ENCODE data around the gene ZNF521.

ZNF521 gene

GRCh38 chr18:25351777-25352628 lies at the start of gene ZNF521:
Gene ZNF521, minus strand, starts transcription at chr18:25352166. Its CDS starts 1,220 bp downstream, at chr18:25350946.
- peak; percentile 70 to 97 (median 82) for DNase-seq
- intact Hi-C loops (cut with DNase I), result loop anchor here (2.0 to 10.0 kb wide), 4 partner anchors 121 to 740 kb away; partner anchors contain the start of gene SS18

- no peak for DNase-seq
- intact Hi-C loops (cut with DNase I), result no loop called here
These were observed 47.6 kb upstream of the ZNF521 start for GRCh38 chr18:25399554-25399953.

GRCh38 chr18:25392192-25392591 lies 40.2 kb upstream of the ZNF521 start:
- intact Hi-C loops (cut with DNase I), result no loop called here
- no peak for DNase-seq

DNA sequence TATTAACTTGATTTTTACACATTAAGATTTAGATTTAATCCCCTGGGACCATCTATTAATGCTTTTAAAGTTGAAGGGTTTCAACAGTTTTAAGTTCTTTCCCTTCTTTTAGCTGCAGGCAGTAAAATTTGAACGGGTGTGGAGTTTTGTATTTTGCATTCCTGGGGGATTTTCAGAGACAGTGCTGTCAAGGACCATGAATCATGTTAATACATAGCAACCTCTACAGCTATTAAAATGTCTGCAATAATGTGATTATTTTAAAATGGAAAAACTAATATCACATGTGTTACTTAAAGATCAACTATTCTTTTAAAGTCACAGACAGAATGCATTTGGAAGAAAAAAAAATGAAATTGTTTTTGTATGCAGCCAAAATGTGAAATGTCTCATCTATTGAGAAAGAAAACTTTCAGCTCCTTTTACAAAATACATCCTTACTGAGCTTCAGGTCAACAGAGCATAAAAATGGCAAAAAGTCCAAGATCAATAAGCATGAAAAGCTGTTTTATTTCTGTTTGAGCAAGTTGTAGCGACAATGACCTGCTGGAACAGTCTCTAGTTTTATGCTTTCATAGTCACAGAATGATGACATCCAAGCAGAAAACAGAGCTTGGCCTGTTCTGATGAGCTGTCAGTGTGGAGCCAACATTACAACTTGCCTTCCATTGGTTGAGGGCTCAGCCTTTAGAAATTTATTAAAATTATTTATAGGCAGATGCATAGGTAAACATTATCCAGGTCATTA lies 21.6 kb upstream of the ZNF521 start:
- DNase-seq, result no peak
- intact Hi-C loops (cut with DNase I), result no loop called here

- intact Hi-C loops (cut with DNase I), result no loop called here
- DNase-seq, result no peak
These were observed 18.4 kb upstream of the ZNF521 start for GRCh38 chr18:25370391-25370790.

GRCh38 chr18:25365242-25365641 lies 13.3 kb upstream of the ZNF521 start:
- DNase-seq, result no peak
- intact Hi-C loops (cut with DNase I), result no loop called here

- intact Hi-C loops (cut with DNase I), result no loop called here
- DNase-seq, result no peak
These were observed 12.8 kb upstream of the ZNF521 start for GRCh38 chr18:25364732-25365131.

DNA sequence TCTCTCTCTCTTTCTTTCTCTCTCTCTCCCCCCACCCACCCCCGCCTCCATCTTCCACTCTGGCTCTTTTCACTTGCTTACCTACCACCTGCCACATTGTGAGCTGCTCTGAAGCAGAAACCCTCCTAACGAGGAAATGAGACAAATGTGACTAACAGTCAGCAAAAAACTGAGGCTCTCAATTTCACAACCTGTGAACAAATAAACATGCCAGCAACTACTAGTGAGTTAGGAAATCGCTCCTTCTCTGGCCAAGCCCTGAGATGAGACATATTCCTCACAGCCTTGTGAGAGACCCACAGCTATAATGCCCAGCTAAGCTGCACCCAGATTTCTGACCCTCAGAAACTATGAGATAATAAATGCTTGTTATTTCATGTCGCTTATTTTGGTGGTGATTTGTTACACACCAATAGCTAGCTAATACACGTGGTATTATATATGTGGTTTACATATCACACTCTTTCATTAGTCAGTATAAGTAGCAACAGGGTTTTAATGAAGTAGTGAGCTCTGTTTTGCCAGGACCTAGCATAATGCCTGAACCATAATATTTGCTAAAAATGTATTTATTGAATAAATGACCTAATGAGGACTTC lies 8.4 kb upstream of the ZNF521 start:
- intact Hi-C loops (cut with DNase I), result no loop called here

DNA sequence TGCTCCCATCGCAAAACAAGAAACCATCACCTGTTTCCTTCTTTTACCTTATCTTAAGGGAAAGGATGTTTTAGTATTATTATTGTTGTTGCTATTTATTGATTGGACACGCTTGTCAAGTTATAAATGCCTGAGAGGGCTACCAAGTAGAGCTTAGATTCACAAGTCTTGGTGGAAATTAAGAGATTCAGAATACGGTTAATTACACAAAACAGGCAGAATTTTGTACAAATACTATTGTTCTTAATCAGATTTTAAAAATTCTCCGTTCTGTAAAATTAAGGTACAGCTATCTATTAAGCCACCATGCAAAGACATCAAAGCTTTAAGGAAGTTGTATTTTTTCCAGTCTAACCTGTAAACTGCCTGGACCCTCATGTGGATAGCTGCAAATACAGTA lies 1.1 kb upstream of the ZNF521 start:
- DNase-seq, result no peak
- intact Hi-C loops (cut with DNase I), result loop anchor here (2.0 to 10.0 kb wide), 4 partner anchors 122 to 739 kb away; partner anchors contain the start of gene SS18

More for the DNA sequence above, 8.4 kb upstream of the ZNF521 start:
- DNase-seq, result no peak

GRCh38 chr18:25352629-25353005 lies 651 bp upstream of the ZNF521 start:
- intact Hi-C loops (cut with DNase I), result loop anchor here (2.0 to 10.0 kb wide), 4 partner anchors 122 to 740 kb away; partner anchors contain the start of gene SS18
- no peak for DNase-seq

GRCh38 chr18:25351280-25351775 lies 638 bp downstream of the ZNF521 start:
- DNase-seq, result no peak
- intact Hi-C loops (cut with DNase I), result loop anchor here (5.0 to 10.0 kb wide), 3 partner anchors 153 to 741 kb away; partner anchors contain the start of gene SS18

DNA sequence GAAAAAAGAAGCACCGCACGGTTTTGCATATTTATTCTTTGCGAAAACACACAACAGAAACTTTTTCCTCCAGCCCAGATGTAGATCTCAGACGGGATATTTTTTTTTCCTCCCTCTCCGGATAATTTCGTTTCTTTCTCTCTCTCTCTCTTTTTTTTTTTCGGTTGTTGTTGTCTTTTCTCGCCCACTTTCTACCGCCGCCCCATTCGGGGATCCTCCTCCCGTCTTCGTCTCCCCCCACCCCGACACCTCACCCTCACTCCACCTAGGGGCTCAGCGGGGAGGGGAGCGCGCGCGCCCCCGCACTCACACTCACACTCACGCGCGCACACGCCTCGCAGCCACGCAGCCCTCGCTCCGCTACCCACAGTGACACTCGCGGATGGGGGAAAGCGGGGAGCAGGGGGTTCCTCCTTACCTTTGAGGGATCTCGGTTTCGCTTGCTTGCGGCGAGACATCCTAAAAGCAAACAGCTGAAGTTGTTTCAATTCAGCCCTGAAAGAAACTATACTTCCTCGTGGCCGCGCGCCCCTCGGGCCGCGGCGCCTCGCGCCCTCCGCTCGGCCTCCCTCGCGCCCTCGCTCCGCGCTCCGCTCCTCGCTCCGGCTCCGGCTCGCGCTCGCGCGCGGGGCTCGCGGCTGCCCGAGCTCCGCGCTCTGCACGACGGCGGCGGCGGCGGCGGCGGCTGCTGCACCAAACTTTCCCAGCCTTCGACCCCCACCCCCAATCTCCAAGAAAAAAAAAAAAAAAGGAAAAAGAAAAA lies 1.3 kb downstream of the ZNF521 start:
- peak in 8 of 10 donors; percentile 13 to 86 (median 33) for DNase-seq
- intact Hi-C loops (cut with DNase I), result loop anchor here (5.0 to 10.0 kb wide), 3 partner anchors 154 to 742 kb away; partner anchors contain the start of gene SS18

DNA sequence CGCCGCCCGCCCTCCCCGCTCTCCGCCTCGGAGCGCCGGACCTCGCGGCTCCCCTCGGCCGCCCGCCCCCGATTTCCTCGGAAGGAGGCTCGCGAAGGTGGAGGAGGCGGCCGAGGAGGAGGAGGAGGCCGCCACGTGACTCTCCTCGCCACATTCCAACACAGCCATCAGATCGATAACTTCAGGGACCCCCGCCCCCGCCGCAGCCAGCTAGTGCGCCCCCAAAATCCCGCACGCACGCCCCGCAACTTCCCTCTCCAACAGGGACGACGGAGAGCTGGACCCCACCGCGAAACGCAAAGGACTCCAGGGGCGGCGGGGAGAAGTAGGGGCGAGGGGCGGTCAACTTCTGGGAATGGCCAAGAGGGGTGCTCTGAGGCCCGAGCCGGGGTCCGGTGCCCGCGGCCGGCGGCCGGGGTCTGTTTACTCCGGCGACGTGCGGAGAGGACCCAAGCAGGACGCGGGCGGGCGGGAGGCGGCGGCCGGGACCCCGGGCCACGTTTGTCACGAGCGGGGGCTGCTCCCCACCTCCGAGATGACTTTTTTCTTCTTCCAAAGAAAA lies 2.0 kb downstream of the ZNF521 start:
- DNase-seq, result peak in 5 of 10 donors; percentile 8 to 83 (median 29)
- intact Hi-C loops (cut with DNase I), result loop anchor here (5.0 to 10.0 kb wide), 3 partner anchors 155 to 742 kb away; partner anchors contain the start of gene SS18

GRCh38 chr18:25349131-25349925 lies 2.6 kb downstream of the ZNF521 start:
- peak in 9 of 10 donors; percentile 18 to 87 (median 37) for DNase-seq
- intact Hi-C loops (cut with DNase I), result no loop called here

DNA sequence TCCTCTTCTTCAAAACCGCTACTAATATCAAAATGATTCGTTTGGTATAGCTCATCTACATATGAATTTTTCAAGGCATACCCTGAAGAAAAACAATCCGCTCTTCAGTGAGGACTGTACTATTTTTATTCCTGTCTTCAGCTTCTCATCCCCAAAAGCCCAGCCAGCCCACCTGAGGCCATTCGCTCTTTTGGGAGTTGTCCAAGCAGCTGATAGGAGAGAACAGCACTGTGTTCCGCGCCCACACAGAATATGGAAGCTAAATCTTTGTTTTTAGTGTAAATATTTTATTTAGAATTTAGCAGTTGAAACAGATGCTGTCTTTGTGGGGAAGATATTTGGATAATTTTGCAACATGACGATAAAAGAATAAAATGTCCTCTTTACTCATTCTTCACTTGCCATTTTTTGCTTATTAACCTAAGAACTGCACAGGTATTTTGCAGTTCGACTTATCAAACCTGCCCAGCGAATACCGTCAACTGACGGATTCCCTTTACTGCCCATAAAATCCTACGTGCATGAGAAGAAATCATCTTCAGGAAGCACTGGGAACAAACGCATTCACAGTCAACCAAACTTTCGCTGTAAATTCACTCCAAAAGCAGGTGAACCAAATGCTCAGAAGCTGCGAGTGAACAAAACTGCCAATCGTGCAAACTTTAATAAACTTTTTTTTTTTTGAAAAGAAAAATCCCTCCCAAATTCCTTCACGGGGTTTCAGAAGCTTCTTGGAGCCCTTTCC lies 3.4 kb downstream of the ZNF521 start:
- intact Hi-C loops (cut with DNase I), result no loop called here
- DNase-seq, result peak in 1 of 10 donors; percentile 33

DNA sequence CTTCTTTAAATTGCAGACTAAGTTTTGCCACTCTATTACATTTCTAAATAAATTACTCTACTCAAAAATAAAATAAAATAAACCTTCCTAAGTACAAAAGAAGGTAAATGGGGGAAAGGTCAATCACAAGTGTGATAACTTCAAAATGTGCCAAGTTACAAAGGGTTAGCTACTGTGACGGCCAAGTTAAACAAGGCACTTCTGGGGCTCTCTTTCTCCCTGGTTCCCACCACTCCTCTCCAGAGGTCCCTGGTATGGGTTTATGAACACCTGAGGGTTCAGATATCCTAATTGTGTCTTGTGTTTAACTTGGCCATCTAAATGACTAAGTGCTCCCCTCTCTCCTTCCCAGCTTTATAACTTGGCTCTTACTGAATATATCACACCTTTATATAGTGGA lies 5.4 kb downstream of the ZNF521 start:
- intact Hi-C loops (cut with DNase I), result no loop called here
- DNase-seq, result no peak

GRCh38 chr18:25345081-25345866 lies 6.7 kb downstream of the ZNF521 start:
- no peak for DNase-seq
- intact Hi-C loops (cut with DNase I), result no loop called here

Measured in posterior cingulate gyrus (tissue), 11 donors.